HT-29 (cell line): ENCODE measurements around the gene RBMS1. TPM values are rescaled to one million over a fixed set of nuclear protein-coding genes. Genes with fewer than 3 reads are reported as not detected.
"Not testable (repeated sequence)": the region's sequence is repeated elsewhere in the genome, so short reads cannot be mapped to it uniquely, and the experiment has no call there.

Experiments
- DNase-seq: peaks from one replicate; pipeline ENCODE4 v3.0.0-alpha.2; 2015; ENCODE audit warnings: low spot score
- total RNA-seq: library from RNA; depleted of rRNA; stranded (reverse); fragments of >200 nt; shearing (Covaris generic); gene quantifications from 2 replicates; pipeline ENCODE4 v1.2.3, GENCODE V29; 2014

RBMS1 gene
- total RNA-seq, 1 experiment from 2014 or later = 11.1 TPM

GRCh38 chr2:160502478-160502877 lies 8.9 kb upstream of the RBMS1 start:
- DNase-seq = no peak

- DNase-seq = no peak
Observed at GRCh38 chr2:160501370-160501769, 7.8 kb upstream of the RBMS1 start.

- DNase-seq = no peak
Observed at GRCh38 chr2:160499865-160500264, 6.3 kb upstream of the RBMS1 start.

- no peak for DNase-seq
Observed at GRCh38 chr2:160498137-160498536, 4.5 kb upstream of the RBMS1 start.

GRCh38 chr2:160494201-160494644 lies 616 bp upstream of the RBMS1 start:
- peak; percentile 22 for DNase-seq

- DNase-seq = peak; percentile 80
Observed at GRCh38 chr2:160492401-160493226, 993 bp downstream of the RBMS1 start.

GRCh38 chr2:160491911-160492371 lies 1.7 kb downstream of the RBMS1 start:
- DNase-seq = peak; percentile 48

GRCh38 chr2:160490733-160491685 lies 2.6 kb downstream of the RBMS1 start:
- DNase-seq = peak; percentile 10

GRCh38 chr2:160489111-160489510 lies 4.5 kb downstream of the RBMS1 start:
- no peak for DNase-seq

GRCh38 chr2:160488289-160488688 lies 5.3 kb downstream of the RBMS1 start:
- DNase-seq = not testable (repeated sequence)

- DNase-seq = no peak
Observed at GRCh38 chr2:160486341-160486740, 7.3 kb downstream of the RBMS1 start.

GRCh38 chr2:160484859-160485520 lies 8.6 kb downstream of the RBMS1 start:
- DNase-seq = no peak

GRCh38 chr2:160482673-160483072 lies 10.9 kb downstream of the RBMS1 start:
- DNase-seq = no peak

- DNase-seq = no peak
Observed at GRCh38 chr2:160479269-160479668, 14.3 kb downstream of the RBMS1 start.

- no peak for DNase-seq
Observed at GRCh38 chr2:160478660-160479059, 14.9 kb downstream of the RBMS1 start.

GRCh38 chr2:160477032-160477431 lies 16.6 kb downstream of the RBMS1 start:
- DNase-seq = no peak

GRCh38 chr2:160474891-160475787 lies 18.5 kb downstream of the RBMS1 start:
- DNase-seq = no peak

- DNase-seq = no peak
Observed at GRCh38 chr2:160474319-160474645, 19.3 kb downstream of the RBMS1 start.

GRCh38 chr2:160473468-160474318 lies 19.9 kb downstream of the RBMS1 start:
- DNase-seq = no peak

GRCh38 chr2:160472839-160473251 lies 20.8 kb downstream of the RBMS1 start:
- DNase-seq = peak; percentile 12
